H1 (cell line): ENCODE data around the gene TMEM221. TPM values are rescaled to one million over a fixed set of nuclear protein-coding genes. Genes with fewer than 3 reads are reported as not detected.

Experiments used
- CTCF ChIA-PET: fragments of 300-600 bp; sonication (Branson Sonifier 250); formaldehyde crosslinking; loops from one replicate; lab custom pipeline; 2021; ENCODE audit not compliant: partially characterized antibody; lab: Charles Lee
- POLR2A ChIA-PET: fragments of 300-600 bp; sonication (Branson Sonifier 250); formaldehyde crosslinking; loops from one replicate; lab custom pipeline; 2021; ENCODE audit warnings: inconsistent platforms; ENCODE audit not compliant: partially characterized antibody; lab: Charles Lee
- DNase-seq, 2 experiments: peaks; one replicate each; pipeline versions ENCODE4 v3.0.0 to v3.0.0-alpha.2; 2010 to 2022; ENCODE audit warnings: low spot score in 2 of 2, low read depth in 1 of 2, mixed read lengths in 1 of 2
- FAIRE-seq: peaks from 2 replicates; lab custom pipeline; 2011; peaks lifted over from hg19 to GRCh38; lab: Jason Lieb, UNC
- H2AFZ ChIP-seq: 2 replicates; pipeline ENCODE4 v1.8.1; 2012; ENCODE audit warnings: low read length, inconsistent platforms
- H2AK5ac ChIP-seq: 2 replicates; pipeline ENCODE4 v1.6.1; 2013; ENCODE audit warnings: low read depth, low read length
- H2BK120ac ChIP-seq: replicated peaks from 2 replicates; pipeline ENCODE3; 2013; ENCODE audit warnings: low read depth, low read length, inconsistent platforms
- H2BK12ac ChIP-seq: 2 replicates; pipeline ENCODE4 v1.6.1; 2013; ENCODE audit warnings: low read depth, low read length
- H2BK15ac ChIP-seq: 2 replicates; pipeline ENCODE4 v1.6.1; 2013; ENCODE audit warnings: low read length
- H2BK20ac ChIP-seq: 2 replicates; pipeline ENCODE4 v1.6.1; 2013; ENCODE audit warnings: low read length
- H2BK5ac ChIP-seq: 2 replicates; pipeline ENCODE4 v1.6.1; 2013; ENCODE audit warnings: low read depth, low read length
- H3K14ac ChIP-seq: 2 replicates; pipeline ENCODE4 v1.6.1; 2013; ENCODE audit warnings: inconsistent platforms; ENCODE audit not compliant: insufficient read length
- H3K18ac ChIP-seq: 2 replicates; pipeline ENCODE4 v1.6.1; 2013; ENCODE audit warnings: low read length; ENCODE audit errors: extremely low read depth
- H3K23ac ChIP-seq: 2 replicates; pipeline ENCODE4 v1.6.1; 2013; ENCODE audit warnings: inconsistent platforms; ENCODE audit not compliant: insufficient read length
- H3K23me2 ChIP-seq: 2 replicates; pipeline ENCODE4 v1.6.1; 2013; ENCODE audit warnings: low read depth, low read length
- H3K27ac ChIP-seq: 2 replicates; pipeline ENCODE4 v1.6.1; 2011; ENCODE audit warnings: low read depth, low read length, inconsistent platforms
- H3K27me3 ChIP-seq, 4 experiments: replicated peaks in 1 of 4; 1 replicate in 1 of 4; 2 replicates in 3 of 4; pipeline versions ENCODE4 v1.6.1 to v1.8.1; 2011 to 2013; ENCODE audit warnings: low read length in 3 of 4, mild to moderate bottlenecking in 3 of 4, inconsistent platforms in 2 of 4, mixed read lengths in 2 of 4, moderate library complexity in 1 of 4; ENCODE audit not compliant: control insufficient read depth in 3 of 4, insufficient read depth in 3 of 4; ENCODE audit errors: extremely low read depth in 1 of 4
- H3K36me3 ChIP-seq, 4 experiments: 2 replicates each; pipeline versions ENCODE4 v1.6.1 to v1.8.1; 2011 to 2013; ENCODE audit warnings: mild to moderate bottlenecking in 4 of 4, low read length in 3 of 4, moderate library complexity in 2 of 4, control low read depth in 1 of 4, inconsistent platforms in 1 of 4; ENCODE audit not compliant: insufficient read depth in 4 of 4, control insufficient read depth in 2 of 4
- H3K4ac ChIP-seq: replicated peaks from 2 replicates; pipeline ENCODE3; 2013; ENCODE audit warnings: low read length, low read depth, mixed read lengths, inconsistent platforms; ENCODE audit not compliant: insufficient read length
- H3K4me1 ChIP-seq, 4 experiments: replicated peaks in 1 of 4; 1 replicate in 1 of 4; 2 replicates in 3 of 4; pipeline versions ENCODE4 v1.6.1 to v1.8.1; 2011 to 2013; ENCODE audit warnings: low read length in 3 of 4, inconsistent platforms in 2 of 4, mixed read lengths in 1 of 4; ENCODE audit not compliant: insufficient read depth in 4 of 4, control insufficient read depth in 3 of 4
- H3K4me2 ChIP-seq, 2 experiments: 2 replicates each; pipeline versions ENCODE4 v1.6.1 to v1.8.1; 2011 to 2013; ENCODE audit warnings: low read depth in 2 of 2, low read length in 2 of 2, control low read depth in 1 of 2, inconsistent platforms in 1 of 2, mild to moderate bottlenecking in 1 of 2; ENCODE audit not compliant: insufficient read depth in 1 of 2
- H3K4me3 ChIP-seq, 4 experiments: fragments of 200-600, 300-600 bp in 1 of 4; sonication (generic), shearing (Covaris generic), sonication (Bioruptor Twin) in 1 of 4; 2 replicates each; pipeline versions ENCODE4 v1.5.1 to v1.8.1; 2011 to 2016; ENCODE audit warnings: low read length in 4 of 4, low read depth in 3 of 4, control low read depth in 2 of 4, inconsistent platforms in 2 of 4, mild to moderate bottlenecking in 2 of 4, mixed read lengths in 1 of 4, moderate library complexity in 1 of 4; ENCODE audit not compliant: insufficient read depth in 2 of 4; ENCODE audit errors: extremely low read depth in 1 of 4
- H3K56ac ChIP-seq: replicated peaks from 2 replicates; pipeline ENCODE3; 2013; ENCODE audit warnings: low read depth, mild to moderate bottlenecking, mixed read lengths, low read length, inconsistent platforms; ENCODE audit not compliant: insufficient read length
- H3K79me1 ChIP-seq: 2 replicates; pipeline ENCODE4 v1.6.1; 2013; ENCODE audit warnings: low read depth, low read length, control low read depth
- H3K79me2 ChIP-seq, 2 experiments: 2 replicates each; pipeline versions ENCODE4 v1.6.1 to v1.8.1; 2012 to 2013; ENCODE audit warnings: low read length in 2 of 2, mild to moderate bottlenecking in 2 of 2, inconsistent platforms in 1 of 2; ENCODE audit not compliant: insufficient read depth in 2 of 2, control insufficient read depth in 1 of 2
- H3K9ac ChIP-seq, 4 experiments: replicated peaks in 1 of 4; 1 replicate in 1 of 4; 2 replicates in 3 of 4; pipeline versions ENCODE4 v1.6.1 to v1.8.1; 2011 to 2013; ENCODE audit warnings: low read depth in 3 of 4, low read length in 3 of 4, control low read depth in 2 of 4, mild to moderate bottlenecking in 2 of 4, moderate library complexity in 2 of 4, inconsistent platforms in 1 of 4; ENCODE audit errors: extremely low read depth in 1 of 4
- H3K9me3 ChIP-seq, 2 experiments: 2 replicates each; pipeline versions ENCODE4 v1.6.1 to v1.8.1; 2012 to 2013; ENCODE audit warnings: mild to moderate bottlenecking in 2 of 2, moderate library complexity in 2 of 2, control low read depth in 1 of 2, inconsistent platforms in 1 of 2, low read depth in 1 of 2, low read length in 1 of 2, mixed read lengths in 1 of 2; ENCODE audit not compliant: insufficient read depth in 2 of 2
- H4K20me1 ChIP-seq, 2 experiments: replicated peaks in 1 of 2; 2 replicates each; pipeline versions ENCODE3 to v1.8.1; 2011 to 2013; ENCODE audit warnings: inconsistent platforms in 2 of 2, low read length in 2 of 2, mild to moderate bottlenecking in 1 of 2; ENCODE audit not compliant: insufficient read depth in 2 of 2, control insufficient read depth in 1 of 2
- H4K5ac ChIP-seq: 2 replicates; pipeline ENCODE4 v1.6.1; 2013; ENCODE audit warnings: low read length, low read depth, mixed read lengths, inconsistent platforms; ENCODE audit not compliant: insufficient read length
- H4K8ac ChIP-seq: 2 replicates; pipeline ENCODE4 v1.8.0; 2013; ENCODE audit warnings: mild to moderate bottlenecking, moderate library complexity, low read length, inconsistent platforms; ENCODE audit not compliant: insufficient read depth; ENCODE audit errors: extremely low read depth
- H4K91ac ChIP-seq: replicated peaks from 2 replicates; pipeline ENCODE3; 2013; ENCODE audit warnings: low read length, mixed read lengths, inconsistent platforms; ENCODE audit not compliant: insufficient read length
- KDM1A ChIP-seq: fragments of 200-600, 300-600 bp; sonication (generic); IDR thresholded peaks from 2 replicates; pipeline ENCODE4 v1.7.1; 2016; ENCODE audit warnings: mild to moderate bottlenecking, low read length, borderline replicate concordance
- SUZ12 ChIP-seq: fragments of 200-600 bp; sonication (generic); IDR thresholded peaks from 2 replicates; pipeline ENCODE4 v1.6.1; 2012; ENCODE audit warnings: mild to moderate bottlenecking, inconsistent platforms, low read length, moderate library complexity, mixed read lengths
- WGBS, 2 experiments: shearing (Covaris generic) in 1 of 2; methylation state at CpG; one replicate each; pipeline versions ENCODE4 v1.1.6 to v1.1.7; 2013 to 2015; ENCODE audit warnings: low lambda C conversion rate in 2 of 2, mixed read lengths in 2 of 2, inconsistent platforms in 1 of 2, low coverage in 1 of 2, missing lambda C conversion rate in 1 of 2; ENCODE audit not compliant: insufficient replicate concordance in 2 of 2, insufficient coverage in 1 of 2, insufficient read length in 1 of 2; ENCODE audit errors: extremely low coverage in 1 of 2, missing lambda C conversion rate in 1 of 2; 5-methylcytosine and 5-hydroxymethylcytosine counted together
- polyA plus RNA-seq, 7 experiments: library from polyadenylated mRNA; depleted of rRNA in 3 of 7; stranded (reverse) in 5 of 7; unstranded in 2 of 7; fragments of >200 nt in 5 of 7; fragments of 200-250 nt in 2 of 7; gene quantifications; 1 replicate in 5 of 7; 2 replicates in 1 of 7; 4 replicates in 1 of 7; pipeline versions ENCODE4 v1.2.1 to v1.2.3, GENCODE V29; 2011 to 2013; ENCODE audit warnings: missing spikeins in 2 of 7, mixed read lengths in 2 of 7
- total RNA-seq: library from RNA; stranded (reverse); fragmentation: NEBNext Ultra II Directional; extraction: Animal tissue kit (Norgen Biotek cat#: 25700); gene quantifications from 2 replicates; pipeline ENCODE4 v1.2.1, GENCODE V29; 2021

Gene TMEM221
- total and polyA plus RNA-seq, 2 of the 8 experiments (the other 6 are each of a cell fraction or from before 2014, with no cell fraction given), result 1.4 to 2.0 TPM

- FAIRE-seq, result no peak
Observed at GRCh38 chr19:17431417-17431816, 17.1 kb downstream of the TMEM221 start.

More at GRCh38 chr19:17431417-17431816, 17.1 kb downstream of the TMEM221 start:
- Histone ChIP-seq H4K8ac (no peak overlapping the region), H3K79me2 (no peaks in the 10 kb centered on the region), H2AK5ac (no peak overlapping the region), H2BK20ac (no peak overlapping the region), H3K4me1 (no peaks in the 10 kb centered on the region), H3K4me2 (no peak overlapping the region), H3K18ac (no peak overlapping the region), H4K20me1 (no peaks in the 10 kb centered on the region), H4K91ac (no peak overlapping the region), H2BK15ac (no peak overlapping the region), H3K79me1 (no peaks in the 10 kb centered on the region), H2BK12ac (no peak overlapping the region), H3K27me3 (no peaks in the 10 kb centered on the region; a peak in 1 of 7 replicates), H3K14ac (no peak overlapping the region), H3K23me2 (no peaks in the 10 kb centered on the region), H3K23ac (no peak overlapping the region), H3K9me3 (no peaks in the 10 kb centered on the region), H3K9ac (no peak overlapping the region), H3K36me3 (no peaks in the 10 kb centered on the region), H2BK5ac (no peak overlapping the region), H3K4me3 (no peak overlapping the region), H2BK120ac (no peak overlapping the region), H3K4ac (no peak overlapping the region), H4K5ac (no peak overlapping the region), H2AFZ (no peak overlapping the region), H3K27ac (no peak overlapping the region), H3K56ac (no peak overlapping the region)
- CTCF ChIA-PET, result interaction anchor here (0.6 to 6.4 kb wide), 4 partner anchors 9 to 721 kb away, joined by 3 to 40 read pairs (median 5); no protein-coding TSS in a partner anchor
- POLR2A ChIA-PET, result interaction anchor here (0.8 kb wide), 1 partner anchor 1811 kb away, joined by 3 read pairs; no protein-coding TSS in a partner anchor
- DNase-seq, result no peak
- no peak for TF ChIP-seq SUZ12
- peak; percentile 59; the same call in 1 of the 2 replicates for TF ChIP-seq KDM1A
- 89% methylated on average over 7 of the region's 7 CpGs; no CpG with 5 or more reads in 1 of the 2 experiments for WGBS, 2 experiments
